Measurements from ENCODE around the gene RHOG.

DNA sequence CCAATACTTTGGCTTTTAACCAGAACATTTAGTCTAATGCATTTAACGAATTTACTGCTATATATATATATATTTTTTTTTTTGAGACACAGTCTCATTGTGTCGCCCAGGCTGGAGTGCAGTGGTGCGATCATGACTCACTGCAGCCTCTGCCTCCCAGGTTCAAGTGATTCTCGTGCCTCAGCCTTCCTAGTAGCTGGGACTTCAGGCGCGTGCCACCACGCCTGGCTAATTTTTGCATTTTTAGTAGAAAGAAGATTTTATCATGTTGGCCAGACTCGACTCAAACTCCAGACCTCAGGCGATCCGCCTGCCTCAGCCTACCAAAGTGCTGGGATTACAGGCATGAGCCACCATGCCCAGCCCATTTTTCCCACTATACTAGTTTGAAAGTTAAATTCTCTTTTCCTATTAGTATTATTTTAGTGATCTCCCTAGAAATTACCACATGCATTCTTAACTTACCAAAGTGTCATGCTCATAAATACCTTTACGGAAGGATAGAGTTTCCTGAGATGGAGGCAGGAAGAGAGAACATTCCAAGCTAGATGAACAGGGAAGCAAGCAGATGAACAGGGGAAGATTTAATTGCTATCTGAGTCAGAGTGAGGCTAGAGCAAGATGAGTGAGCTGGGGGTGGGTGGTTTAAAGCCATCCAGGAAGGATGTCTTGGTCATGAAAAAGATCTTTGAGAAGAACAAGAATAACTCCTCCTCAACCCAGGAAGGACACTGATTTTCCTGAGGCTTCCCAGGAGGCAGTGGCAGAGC is 36.8 kb downstream of the RHOG start:
- TF ChIP-seq, protein P1, sequence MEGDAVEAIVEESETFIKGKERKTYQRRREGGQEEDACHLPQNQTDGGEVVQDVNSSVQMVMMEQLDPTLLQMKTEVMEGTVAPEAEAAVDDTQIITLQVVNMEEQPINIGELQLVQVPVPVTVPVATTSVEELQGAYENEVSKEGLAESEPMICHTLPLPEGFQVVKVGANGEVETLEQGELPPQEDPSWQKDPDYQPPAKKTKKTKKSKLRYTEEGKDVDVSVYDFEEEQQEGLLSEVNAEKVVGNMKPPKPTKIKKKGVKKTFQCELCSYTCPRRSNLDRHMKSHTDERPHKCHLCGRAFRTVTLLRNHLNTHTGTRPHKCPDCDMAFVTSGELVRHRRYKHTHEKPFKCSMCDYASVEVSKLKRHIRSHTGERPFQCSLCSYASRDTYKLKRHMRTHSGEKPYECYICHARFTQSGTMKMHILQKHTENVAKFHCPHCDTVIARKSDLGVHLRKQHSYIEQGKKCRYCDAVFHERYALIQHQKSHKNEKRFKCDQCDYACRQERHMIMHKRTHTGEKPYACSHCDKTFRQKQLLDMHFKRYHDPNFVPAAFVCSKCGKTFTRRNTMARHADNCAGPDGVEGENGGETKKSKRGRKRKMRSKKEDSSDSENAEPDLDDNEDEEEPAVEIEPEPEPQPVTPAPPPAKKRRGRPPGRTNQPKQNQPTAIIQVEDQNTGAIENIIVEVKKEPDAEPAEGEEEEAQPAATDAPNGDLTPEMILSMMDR (IDR thresholded peaks at IDR 0.05; ENCODE audit: poor library complexity), result no peak
- TF ChIP-seq EZH2 (IDR thresholded peaks at IDR 0.05; ENCODE audit: borderline replicate concordance), result no peak
- TF ChIP-seq EZH2phosphoT487 (IDR thresholded peaks at IDR 0.05; ENCODE audit: low read depth, severe bottlenecking, unreplicated experiment), result no peak
